BLaER1 (cell line): ENCODE data around the gene FXYD6.
"Not testable (repeated sequence)": the region's sequence is repeated elsewhere in the genome, so short reads cannot be mapped to it uniquely, and the experiment has no call there.

ENCODE experiments used
- H3K27ac ChIP-seq: shearing (Covaris generic); formaldehyde crosslinking; 2 replicates; pipeline ENCODE4 v1.8.1; 2022
- H3K27me3 ChIP-seq: shearing (Covaris generic); formaldehyde crosslinking; 2 replicates; pipeline ENCODE4 v1.8.1; 2022
- H3K36me3 ChIP-seq: shearing (Covaris generic); formaldehyde crosslinking; 2 replicates; pipeline ENCODE4 v1.8.1; 2022
- H3K4me1 ChIP-seq: shearing (Covaris generic); formaldehyde crosslinking; 2 replicates; pipeline ENCODE4 v1.8.1; 2022
- H3K4me2 ChIP-seq: shearing (Covaris generic); formaldehyde crosslinking; 2 replicates; pipeline ENCODE4 v1.8.1; 2022
- H3K4me3 ChIP-seq: shearing (Covaris generic); formaldehyde crosslinking; 2 replicates; pipeline ENCODE4 v1.8.1; 2022
- H3K9ac ChIP-seq: shearing (Covaris generic); formaldehyde crosslinking; 2 replicates; pipeline ENCODE4 v1.8.1; 2022
- H3K9me3 ChIP-seq: shearing (Covaris generic); formaldehyde crosslinking; 2 replicates; pipeline ENCODE4 v1.8.1; 2022
- H4K20me1 ChIP-seq: shearing (Covaris generic); formaldehyde crosslinking; 2 replicates; pipeline ENCODE4 v1.8.1; 2022
- Cebpa-rat ChIP-seq: shearing (Covaris generic); IDR thresholded peaks from 2 replicates; pipeline ENCODE4 v1.8.1; 2022

The FXYD6 gene

GRCh38 chr11:117871160-117871559 lies 5.3 kb downstream of the FXYD6 start:
- TF ChIP-seq Cebpa-rat: no peak
- H3K4me2 ChIP-seq: no peak overlapping the region
- no peak overlapping the region for H3K9ac ChIP-seq
- H3K36me3 ChIP-seq: no peaks in the 10 kb centered on the region
- peaks cover 37% of the 10 kb centered on the region for H3K4me1 ChIP-seq
- H3K27ac ChIP-seq: no peak overlapping the region
- H3K4me3 ChIP-seq: no peak overlapping the region
- H4K20me1 ChIP-seq: no peaks in the 10 kb centered on the region; the same call in 1 of the 2 replicates
- H3K27me3 ChIP-seq: peaks cover 35% of the 10 kb centered on the region
- no peaks in the 10 kb centered on the region for H3K9me3 ChIP-seq

- Histone ChIP-seq H3K9me3 (no peaks in the 10 kb centered on the region), H3K36me3 (no peaks in the 10 kb centered on the region), H3K27me3 (peaks cover 26% of the 10 kb centered on the region), H3K4me2 (no peak overlapping the region), H4K20me1 (no peaks in the 10 kb centered on the region; the same call in 1 of the 2 replicates), H3K4me3 (no peak overlapping the region), H3K27ac (no peak overlapping the region), H3K9ac (no peak overlapping the region; the same call in 1 of the 2 replicates), H3K4me1 (peaks cover 29% of the 10 kb centered on the region)
- no peak for TF ChIP-seq Cebpa-rat
Measured at GRCh38 chr11:117870103-117870952, 6.1 kb downstream of the FXYD6 start.

- Histone ChIP-seq H3K9ac (no peak overlapping the region), H3K4me1 (peaks cover 22% of the 10 kb centered on the region), H3K27me3 (peaks cover 19% of the 10 kb centered on the region), H3K4me3 (no peak overlapping the region), H3K4me2 (no peak overlapping the region), H3K9me3 (no peaks in the 10 kb centered on the region), H3K27ac (no peak overlapping the region), H4K20me1 (no peaks in the 10 kb centered on the region; the same call in 1 of the 2 replicates), H3K36me3 (no peaks in the 10 kb centered on the region)
- no peak for TF ChIP-seq Cebpa-rat
Measured at GRCh38 chr11:117869604-117870003, 6.9 kb downstream of the FXYD6 start.

- Histone ChIP-seq H3K4me2 (no peak overlapping the region), H3K9me3 (no peaks in the 10 kb centered on the region), H3K27me3 (peaks cover 13% of the 10 kb centered on the region), H3K4me3 (no peak overlapping the region), H4K20me1 (no peaks in the 10 kb centered on the region), H3K9ac (no peak overlapping the region), H3K4me1 (peaks cover 18% of the 10 kb centered on the region), H3K27ac (no peak overlapping the region), H3K36me3 (no peaks in the 10 kb centered on the region)
- no peak for TF ChIP-seq Cebpa-rat
Measured at GRCh38 chr11:117868815-117869561, 7.5 kb downstream of the FXYD6 start.

GRCh38 chr11:117868088-117868487 lies 8.4 kb downstream of the FXYD6 start:
- H3K36me3 ChIP-seq: no peaks in the 10 kb centered on the region
- no peak for TF ChIP-seq Cebpa-rat
- peaks cover 18% of the 10 kb centered on the region for H3K4me1 ChIP-seq
- no peak overlapping the region for H3K4me3 ChIP-seq
- H3K4me2 ChIP-seq: no peak overlapping the region
- no peaks in the 10 kb centered on the region for H4K20me1 ChIP-seq
- no peaks in the 10 kb centered on the region for H3K9me3 ChIP-seq
- H3K27me3 ChIP-seq: peaks cover 4% of the 10 kb centered on the region; the same call in 1 of the 2 replicates
- H3K27ac ChIP-seq: no peak overlapping the region
- H3K9ac ChIP-seq: no peak overlapping the region

- Histone ChIP-seq H3K36me3 (no peaks in the 10 kb centered on the region), H3K4me3 (no peak overlapping the region), H3K9ac (no peak overlapping the region), H3K27ac (no peak overlapping the region), H3K4me1 (peaks cover 27% of the 10 kb centered on the region), H3K9me3 (no peaks in the 10 kb centered on the region), H4K20me1 (no peaks in the 10 kb centered on the region), H3K4me2 (no peak overlapping the region), H3K27me3 (no peaks in the 10 kb centered on the region)
- TF ChIP-seq Cebpa-rat: no peak
Measured at GRCh38 chr11:117866526-117866925, 9.9 kb downstream of the FXYD6 start.

GRCh38 chr11:117865546-117865945 lies 10.9 kb downstream of the FXYD6 start:
- H3K4me3 ChIP-seq, H3K27ac ChIP-seq, H3K9ac ChIP-seq, H3K4me2 ChIP-seq, H3K9me3 ChIP-seq, H3K36me3 ChIP-seq, H4K20me1 ChIP-seq, H3K27me3 ChIP-seq: not testable (repeated sequence)
- peaks cover 32% of the 10 kb centered on the region for H3K4me1 ChIP-seq

GRCh38 chr11:117863383-117863782 lies 13.1 kb downstream of the FXYD6 start:
- H3K4me2 ChIP-seq: peak overlapping the region; percentile 64

GRCh38 chr11:117862753-117863152 lies 13.7 kb downstream of the FXYD6 start:
- H3K9me3 ChIP-seq: no peaks in the 10 kb centered on the region
- H3K9ac ChIP-seq: no peak overlapping the region
- peak overlapping the region; percentile 64 for H3K4me2 ChIP-seq
- H3K27me3 ChIP-seq: no peaks in the 10 kb centered on the region
- peaks cover 32% of the 10 kb centered on the region for H3K4me1 ChIP-seq
- no peaks in the 10 kb centered on the region for H4K20me1 ChIP-seq
- no peak for TF ChIP-seq Cebpa-rat
- no peak overlapping the region for H3K27ac ChIP-seq
- no peaks in the 10 kb centered on the region for H3K36me3 ChIP-seq
- H3K4me3 ChIP-seq: no peak overlapping the region

More at GRCh38 chr11:117863383-117863782, 13.1 kb downstream of the FXYD6 start:
- Histone ChIP-seq H3K4me3 (no peak overlapping the region), H3K9me3 (no peaks in the 10 kb centered on the region), H4K20me1 (no peaks in the 10 kb centered on the region), H3K4me1 (peaks cover 32% of the 10 kb centered on the region), H3K9ac (no peak overlapping the region), H3K36me3 (no peaks in the 10 kb centered on the region), H3K27me3 (no peaks in the 10 kb centered on the region), H3K27ac (no peak overlapping the region)
- TF ChIP-seq Cebpa-rat: no peak
